Suppressor macrophage treated with lipopolysaccharide for 1 hour (primary cell): Measurements from ENCODE around the gene GPR39.

Experiments
- DNase-seq, 3 donors: peaks; one replicate each; pipeline ENCODE4 v3.0.0-alpha.2; 2020 to 2022

The GPR39 gene

DNA sequence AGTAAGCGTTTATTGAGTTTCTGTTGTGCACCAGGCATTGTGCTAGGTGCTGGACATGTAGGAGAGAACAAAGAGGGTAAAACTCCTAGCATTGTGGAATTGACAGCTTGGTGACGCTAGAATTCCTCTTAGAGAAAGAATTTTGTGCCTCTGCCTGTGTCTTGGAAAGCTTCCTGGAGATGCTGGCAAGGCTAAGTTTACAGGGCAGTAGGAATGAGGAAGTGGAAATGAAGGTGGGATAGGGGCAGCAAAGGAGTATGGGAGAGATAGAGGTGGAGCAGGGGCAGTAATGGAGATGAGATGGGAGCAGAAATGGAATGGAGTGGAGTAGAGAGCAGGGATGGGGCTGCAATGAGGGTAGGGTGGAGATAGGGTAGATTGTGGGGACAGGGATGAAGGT is 29.8 kb downstream of the GPR39 start:
- no peak for DNase-seq

DNA sequence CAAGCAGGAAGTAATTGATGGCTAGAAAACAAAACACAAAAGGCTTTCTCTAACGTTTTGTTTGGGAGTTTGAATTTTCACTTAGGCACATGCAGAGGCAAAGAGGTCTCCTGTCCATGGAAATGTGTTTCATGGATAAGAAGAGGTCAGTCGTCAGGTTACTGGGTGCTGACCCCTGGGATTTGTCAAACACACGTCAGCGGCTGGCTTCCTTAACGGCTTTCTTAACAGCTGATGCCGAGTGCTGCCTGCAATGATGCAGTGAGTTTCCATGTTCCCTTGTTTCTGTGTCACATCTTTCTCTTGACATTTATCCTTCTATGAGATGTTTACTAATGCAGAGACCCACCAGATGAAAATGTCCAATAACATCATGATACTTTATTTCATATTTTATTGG is 31.7 kb downstream of the GPR39 start:
- DNase-seq = peak in 2 of 3 donors; percentile 3 to 8

DNA sequence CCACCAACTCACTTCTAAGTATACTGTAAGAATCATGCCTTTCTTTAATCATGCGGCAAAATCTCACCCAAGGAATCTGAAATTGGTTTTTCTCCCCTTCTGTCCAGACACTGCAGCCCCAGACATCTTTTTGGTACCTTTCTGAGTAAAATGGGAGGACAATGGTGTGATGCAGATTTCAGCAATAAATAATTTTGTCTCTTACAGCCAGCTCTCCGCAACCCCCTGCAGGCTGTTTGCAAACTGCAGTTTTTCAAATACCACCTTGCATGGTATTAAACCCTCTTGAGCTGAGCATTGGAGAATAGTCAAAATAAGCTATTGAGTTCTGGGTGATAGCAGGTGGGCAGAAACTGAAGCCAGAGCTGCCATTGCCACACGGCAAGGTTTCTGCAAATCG is 32.2 kb downstream of the GPR39 start:
- DNase-seq = peak; percentile 36 to 46 (median 39)

DNA sequence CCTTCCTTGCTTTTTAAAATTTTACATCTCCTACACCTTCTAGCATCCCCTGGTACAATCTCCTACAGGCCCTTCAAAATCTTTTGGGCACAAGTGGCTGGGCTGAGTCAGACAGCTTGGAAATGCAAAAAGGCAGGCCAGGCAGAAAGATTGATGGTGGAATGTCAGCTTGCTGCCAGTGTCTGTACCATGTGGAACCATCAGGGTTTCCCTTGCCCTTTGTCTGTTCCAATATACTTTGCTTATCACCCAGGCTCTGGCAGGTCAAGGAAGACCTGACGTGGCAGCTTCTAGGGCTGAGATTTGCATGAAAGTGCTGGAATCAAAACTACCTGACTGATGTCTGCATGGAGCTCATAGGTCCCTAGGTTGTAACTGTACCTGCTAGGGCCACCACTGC is 33.3 kb downstream of the GPR39 start:
- no peak for DNase-seq

DNA sequence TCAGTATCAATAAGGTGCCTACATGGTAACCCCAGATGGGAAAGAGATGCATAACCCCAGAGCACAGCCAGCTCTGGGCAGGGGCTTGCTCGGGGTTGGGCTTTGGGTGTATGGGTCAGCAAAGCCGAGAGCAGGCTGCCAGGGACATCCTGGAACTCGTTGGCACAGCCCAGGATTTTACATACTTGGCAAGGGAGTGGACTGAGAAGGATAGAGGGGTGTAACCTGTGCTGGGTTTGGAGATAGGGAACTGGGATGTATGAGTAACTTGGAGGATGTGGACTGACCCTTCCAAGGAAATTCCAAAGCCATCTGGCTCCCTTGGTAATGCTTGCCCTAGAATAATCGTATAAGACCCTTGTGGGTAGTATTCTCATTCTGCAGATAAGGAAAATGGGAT is 44.2 kb downstream of the GPR39 start:
- no peak for DNase-seq

DNA sequence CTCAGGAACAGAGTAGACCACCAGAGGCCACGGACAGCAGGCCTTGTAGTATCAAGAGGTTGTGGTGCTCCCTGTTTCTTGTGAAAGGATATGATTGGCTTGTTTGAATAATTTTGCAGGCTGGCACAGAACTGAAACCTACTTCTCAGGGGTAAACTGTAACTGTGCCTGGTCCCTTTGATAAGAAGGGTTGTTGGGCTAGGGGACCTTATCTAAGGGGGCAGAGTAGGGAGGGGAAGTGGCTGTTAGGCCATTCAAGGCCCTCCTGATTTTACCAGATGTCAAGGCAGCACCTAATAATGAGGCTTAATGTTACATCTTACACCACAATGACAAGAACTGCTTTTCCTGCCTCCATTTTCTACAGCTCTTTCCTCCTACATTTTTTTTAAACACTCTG is 45.6 kb downstream of the GPR39 start:
- DNase-seq = no peak

DNA sequence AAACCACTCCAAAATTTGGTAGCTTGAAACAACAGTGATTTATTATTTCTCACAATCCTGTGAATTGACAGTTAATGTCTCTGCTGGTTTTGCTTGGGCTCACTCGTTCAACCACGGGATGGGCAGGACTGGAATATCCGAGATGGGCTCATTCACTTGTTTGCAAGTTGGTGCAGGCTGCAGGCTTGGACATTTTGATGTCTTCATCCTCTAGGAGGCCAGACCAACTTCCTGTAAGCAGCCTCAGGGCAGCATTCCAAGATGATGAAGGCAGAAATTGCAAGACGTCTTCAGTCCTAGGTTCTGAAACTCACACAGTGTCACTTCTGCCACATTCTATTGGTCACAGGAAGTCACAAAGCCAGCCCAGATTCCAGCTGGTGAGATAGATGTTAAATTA is 47.1 kb downstream of the GPR39 start:
- DNase-seq = no peak

DNA sequence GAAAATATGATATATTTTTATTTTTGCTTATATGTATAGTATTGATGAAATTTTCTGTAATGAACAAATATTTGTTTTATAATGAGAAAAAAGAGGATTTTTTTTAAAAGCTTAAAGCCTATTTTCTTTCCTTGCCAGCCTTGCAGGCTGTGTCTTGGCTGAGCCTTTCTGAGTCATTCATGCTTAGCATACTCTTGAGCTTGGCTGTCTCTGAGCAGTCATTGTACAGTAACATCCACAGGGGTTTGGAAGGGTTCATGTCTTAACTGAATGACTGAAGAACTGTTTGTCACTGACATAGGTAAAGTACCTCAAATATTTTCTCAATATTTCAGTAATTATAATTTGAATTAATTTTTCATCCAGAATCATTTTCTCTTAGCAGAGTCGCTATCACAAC is 49.3 kb downstream of the GPR39 start:
- no peak for DNase-seq

DNA sequence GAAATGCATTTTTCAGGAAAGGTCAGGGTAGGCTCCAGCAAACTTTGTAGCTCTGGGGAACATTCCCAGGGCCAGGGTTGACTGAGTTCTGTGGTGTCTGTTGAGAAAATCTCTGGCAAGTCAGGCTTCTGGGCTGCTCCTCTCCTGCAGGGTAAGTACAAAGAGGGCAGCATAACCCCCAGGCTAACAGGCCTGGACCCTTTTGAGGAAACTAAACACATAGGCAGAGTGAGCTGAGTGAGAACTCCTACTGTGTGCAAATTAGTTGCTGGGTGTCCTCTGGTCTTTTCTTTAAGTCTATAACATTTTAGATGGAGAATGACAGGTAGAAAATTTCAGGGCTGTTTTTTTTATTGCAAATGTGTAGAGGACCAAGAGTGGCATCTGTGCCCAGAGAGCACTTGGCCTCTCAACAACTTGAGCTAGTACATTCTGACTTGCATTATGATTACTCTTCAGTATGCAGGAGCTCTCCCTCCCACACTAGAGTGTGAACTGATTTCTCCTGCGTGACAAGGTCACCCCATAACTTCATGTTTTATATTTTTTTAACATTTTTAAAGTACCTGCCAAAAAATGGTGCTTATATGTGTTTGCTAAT is 49.9 kb downstream of the GPR39 start:
- DNase-seq = no peak

DNA sequence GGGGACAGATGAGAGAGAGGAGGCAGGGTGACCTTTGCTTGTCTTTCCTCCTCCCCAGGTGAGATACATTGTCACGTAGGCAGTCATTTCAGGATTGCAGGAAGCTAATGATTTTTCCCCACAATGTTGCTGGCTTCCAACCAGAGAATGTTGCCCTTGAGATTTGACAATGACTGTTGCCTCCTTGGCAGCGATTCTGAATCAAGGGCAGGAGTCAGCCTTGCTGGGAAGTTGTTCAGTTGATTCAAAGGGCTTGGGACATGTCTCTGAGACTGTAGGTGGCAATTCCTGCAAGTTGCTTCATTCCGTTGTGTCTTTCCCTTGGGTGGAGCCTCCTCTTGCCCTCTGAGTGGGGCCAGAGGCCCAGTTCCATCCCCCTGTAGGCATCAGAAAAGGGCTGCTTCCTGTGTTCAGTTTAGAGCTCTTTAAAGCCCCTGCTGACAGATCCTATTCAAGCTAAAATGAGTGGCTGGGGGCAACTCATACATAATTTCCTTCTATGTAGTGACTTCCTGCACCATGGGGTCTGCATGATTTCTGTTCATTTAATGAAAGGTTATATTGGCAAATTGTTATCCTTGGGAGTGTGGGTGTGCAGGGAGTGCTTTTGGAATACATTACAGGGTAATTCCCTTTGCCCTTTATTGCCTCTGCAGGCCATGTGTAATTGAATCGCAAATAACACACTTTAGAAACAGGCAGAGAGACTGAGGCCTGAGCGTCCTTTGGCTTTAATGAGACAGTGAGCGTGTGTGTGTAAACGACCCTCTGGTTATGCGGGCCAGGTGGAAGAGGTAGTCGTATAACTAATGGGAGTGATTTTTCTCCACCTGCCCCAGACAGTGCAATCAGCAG is 52.4 kb downstream of the GPR39 start:
- no peak for DNase-seq

DNA sequence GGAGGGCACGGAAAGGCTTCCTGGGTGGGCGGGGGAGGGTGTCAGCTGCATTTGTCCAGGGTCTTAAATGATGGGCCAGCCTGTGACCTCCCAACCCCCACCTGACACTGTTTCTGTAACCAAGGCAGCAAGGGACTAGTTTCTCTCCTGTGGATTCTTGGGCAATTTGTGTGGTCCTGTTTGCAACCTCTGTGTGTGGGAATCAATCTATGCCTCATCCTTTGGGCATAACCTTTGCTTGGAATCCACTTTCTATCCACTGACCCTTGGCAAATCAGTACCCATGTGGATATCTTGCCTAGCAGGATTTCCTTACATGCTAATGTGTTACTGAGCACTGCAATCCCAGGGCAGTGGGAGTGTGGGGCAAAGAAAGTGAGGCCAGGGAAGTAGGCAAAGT is 54.1 kb downstream of the GPR39 start:
- no peak for DNase-seq

DNA sequence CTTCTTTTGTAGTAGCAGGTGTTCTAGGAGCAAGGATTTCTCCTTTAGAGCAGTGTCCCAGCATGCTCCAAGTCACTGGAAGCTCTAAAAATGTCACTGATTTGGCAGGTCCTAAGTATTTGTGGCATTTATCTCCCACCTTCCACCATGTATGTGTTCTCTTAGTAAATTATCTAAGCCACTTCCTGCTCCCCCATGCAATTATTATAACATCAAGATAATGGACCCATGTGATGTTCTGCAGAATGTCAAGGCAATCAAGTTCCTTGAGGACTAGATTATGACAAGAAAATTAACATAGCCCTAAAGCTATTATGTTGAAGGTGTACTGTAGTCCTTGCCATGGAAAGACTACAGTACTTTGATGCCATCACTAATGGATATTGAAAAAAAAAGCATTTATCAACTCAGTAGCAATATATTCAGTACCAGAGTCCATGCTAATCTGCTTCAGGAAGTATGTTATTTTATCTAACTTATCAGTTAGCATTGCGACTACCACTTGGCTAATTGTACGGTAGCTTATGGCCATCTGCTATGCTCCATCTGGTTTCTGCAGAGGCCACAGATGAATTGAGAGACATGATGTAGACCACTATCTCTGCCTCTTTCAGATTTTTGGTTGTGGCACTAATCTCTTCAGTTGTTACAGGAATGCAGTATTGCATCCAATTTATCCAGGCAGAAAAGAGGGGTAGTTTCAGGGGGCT is 56.7 kb downstream of the GPR39 start:
- no peak for DNase-seq

DNA sequence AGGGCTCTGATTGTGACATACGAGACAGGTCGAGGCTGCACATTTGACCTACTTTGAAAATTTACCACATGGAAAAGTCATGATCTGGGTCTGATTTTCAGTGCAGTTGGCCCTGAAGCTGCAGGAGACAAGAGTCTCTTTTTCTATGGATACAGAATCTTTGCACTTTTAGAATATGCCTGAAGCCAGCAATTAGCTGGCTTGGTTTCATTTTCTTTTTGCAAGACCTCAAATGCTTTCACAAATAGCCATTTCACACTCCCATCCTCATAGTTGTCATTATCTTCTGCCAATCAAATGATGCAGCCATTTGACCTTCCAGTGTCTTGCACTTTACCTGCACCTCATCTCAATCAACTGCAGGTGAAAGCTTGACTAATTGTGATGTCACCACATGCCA is 59.0 kb downstream of the GPR39 start:
- no peak for DNase-seq

DNA sequence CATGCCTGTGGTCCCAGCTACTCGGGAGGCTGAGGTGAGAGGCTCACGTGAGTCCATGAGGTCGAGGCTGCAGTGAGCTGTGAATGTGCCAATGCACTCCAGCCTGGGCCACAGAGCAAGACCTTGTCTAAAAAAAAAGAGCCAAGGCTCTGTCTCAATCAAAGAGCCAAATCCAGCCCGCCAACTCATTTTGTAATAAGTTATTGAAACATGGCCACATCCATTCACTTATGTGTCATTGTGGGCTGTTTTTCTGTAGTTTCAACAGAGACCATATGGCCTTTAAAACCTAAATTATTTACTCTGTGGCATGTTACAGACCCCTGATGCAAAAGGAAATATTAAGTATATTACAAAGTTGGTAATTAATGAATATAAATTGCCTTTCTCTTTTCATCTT is 60.8 kb downstream of the GPR39 start:
- DNase-seq = no peak

DNA sequence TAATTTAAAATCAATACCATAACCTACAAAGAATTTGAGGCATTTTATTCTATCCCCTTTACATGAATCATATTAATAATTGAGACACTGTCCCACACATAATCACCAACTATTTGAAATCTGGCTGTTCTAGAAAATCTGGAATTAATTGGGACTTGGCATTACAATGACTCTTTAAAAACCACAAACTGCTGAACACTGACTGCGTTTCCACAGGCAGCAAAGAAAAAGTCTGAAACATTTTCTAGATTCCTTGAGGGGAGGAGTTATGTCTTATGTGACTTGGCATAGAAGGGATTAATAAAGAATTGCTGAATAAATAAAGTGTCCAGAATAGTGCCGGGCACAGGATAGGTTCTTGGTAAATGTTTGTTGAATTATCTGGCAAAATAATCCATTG is 61.4 kb downstream of the GPR39 start:
- DNase-seq = no peak

DNA sequence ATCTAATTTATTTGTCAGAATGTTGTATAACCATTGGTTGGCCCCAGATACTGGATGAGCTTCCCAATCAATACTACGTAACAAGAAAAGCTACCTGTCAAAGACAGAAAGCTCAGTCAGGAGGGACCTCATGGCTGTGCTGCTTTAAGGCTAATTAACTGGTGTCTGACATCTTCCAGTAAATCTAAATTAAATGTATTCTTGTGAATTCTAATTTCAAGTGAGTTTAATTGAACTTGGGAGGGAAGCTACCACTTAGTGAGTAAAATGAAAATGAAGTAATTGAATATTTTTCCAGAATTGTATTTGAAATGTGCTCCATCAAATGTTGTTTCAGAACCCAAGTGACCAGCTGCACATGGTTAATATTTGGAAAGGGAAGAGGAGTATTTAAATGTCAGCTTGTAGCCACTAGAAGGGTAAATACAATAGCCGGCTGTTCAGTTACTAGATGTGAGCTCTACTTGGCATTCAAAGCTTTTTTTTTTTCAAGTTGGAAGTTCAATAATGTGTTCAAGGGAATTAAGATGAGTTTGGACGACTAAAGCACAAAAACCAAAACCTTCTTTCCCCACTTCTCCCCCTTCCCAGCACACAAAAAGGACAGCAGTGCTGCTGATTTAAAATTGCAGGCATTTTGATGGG is 62.0 kb downstream of the GPR39 start:
- DNase-seq = no peak

DNA sequence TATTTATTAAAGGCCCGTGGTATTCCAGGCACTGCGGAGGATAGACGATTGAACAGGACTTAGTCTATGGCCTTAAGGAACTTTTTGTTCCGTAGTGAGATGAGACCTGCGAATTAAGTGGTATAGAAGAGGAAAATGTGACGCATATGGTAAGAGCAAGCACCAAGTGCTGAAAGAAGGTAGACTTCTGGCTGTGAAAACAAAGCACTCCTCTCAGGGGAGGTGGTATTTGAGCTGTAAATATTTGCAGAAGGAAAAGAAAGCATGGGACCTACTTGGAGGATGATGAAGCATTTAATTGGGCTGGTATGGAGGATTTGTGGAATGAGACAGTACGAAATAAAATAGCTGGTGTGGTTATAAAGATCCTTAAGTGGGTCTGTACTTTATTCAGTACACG is 62.5 kb downstream of the GPR39 start:
- no peak for DNase-seq

DNA sequence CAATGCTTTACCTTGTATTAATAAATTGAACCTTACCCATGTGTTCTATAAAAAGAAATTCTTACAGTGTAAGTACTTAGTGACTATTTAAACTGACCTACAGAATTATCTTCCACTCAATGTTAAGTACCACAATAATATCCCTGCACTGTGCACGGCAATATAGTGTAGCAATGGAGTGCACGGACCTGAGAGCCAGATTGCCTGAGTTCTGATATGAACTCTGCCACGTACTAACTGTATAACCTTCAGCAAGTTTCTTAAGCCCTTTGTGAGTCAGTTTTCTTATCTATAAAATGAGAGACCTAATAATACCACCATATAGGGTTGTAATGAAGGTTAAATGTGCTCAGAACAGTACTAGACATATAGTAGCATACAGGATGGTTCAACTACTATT is 66.2 kb downstream of the GPR39 start:
- no peak for DNase-seq

DNA sequence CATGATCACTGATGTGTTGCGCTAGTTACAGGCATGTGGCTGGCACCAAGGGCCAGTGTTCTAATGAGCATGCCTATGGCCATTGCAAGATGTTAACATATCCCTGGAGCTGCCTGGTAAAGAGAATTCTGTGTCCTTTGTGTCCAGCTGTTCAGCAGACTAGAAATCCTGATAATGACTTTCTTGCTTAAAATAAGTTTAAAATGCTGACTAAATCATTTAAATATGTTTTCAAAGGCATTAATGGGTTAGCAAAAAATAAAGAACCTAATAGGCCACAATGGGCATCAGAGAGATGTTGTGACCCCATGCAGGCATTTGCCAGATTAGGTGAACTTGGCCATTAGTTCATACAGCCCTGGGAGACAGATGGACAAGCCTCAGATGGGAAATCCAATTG is 67.5 kb downstream of the GPR39 start:
- no peak for DNase-seq

DNA sequence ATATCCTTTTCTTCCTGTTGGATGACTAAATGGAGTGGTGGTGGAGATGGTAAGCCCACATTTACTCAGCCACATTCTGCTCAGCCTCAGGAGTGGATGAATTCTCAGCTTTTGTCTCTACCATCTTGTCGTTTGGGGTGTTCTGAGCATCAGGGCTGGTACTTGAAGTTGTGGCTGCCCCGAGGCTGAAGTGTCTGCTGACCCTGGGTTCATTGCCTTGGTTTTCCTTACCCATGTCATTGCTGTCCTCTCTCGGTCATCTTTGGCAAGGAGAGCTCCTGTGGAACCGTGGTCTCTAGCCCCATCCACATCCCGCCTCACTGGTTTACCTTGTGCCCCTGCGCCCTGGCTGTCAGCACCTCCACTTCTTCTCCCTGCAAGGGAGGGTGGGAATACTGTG is 71.9 kb downstream of the GPR39 start:
- DNase-seq = no peak

DNA sequence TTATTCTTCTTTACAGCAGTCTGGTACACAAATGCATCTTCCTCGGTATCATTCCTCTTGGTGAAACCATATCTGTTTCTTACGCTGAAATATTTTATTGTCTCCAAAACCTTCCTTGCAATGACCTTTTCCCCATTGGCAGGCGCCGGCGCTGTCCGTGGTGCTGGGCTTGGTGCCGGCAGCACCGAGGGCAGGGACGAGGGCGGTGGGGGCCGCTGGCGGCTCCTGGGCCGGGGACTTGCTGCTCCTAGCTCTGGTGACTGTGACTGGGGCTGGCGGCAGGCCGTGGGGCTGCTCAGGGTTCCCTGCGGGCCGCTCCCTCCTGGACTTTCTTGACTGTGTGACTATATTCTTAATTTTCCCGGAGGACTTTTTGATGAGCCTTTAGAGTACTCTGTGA is 72.5 kb downstream of the GPR39 start:
- DNase-seq = peak in 2 of 3 donors; percentile 1 to 34

DNA sequence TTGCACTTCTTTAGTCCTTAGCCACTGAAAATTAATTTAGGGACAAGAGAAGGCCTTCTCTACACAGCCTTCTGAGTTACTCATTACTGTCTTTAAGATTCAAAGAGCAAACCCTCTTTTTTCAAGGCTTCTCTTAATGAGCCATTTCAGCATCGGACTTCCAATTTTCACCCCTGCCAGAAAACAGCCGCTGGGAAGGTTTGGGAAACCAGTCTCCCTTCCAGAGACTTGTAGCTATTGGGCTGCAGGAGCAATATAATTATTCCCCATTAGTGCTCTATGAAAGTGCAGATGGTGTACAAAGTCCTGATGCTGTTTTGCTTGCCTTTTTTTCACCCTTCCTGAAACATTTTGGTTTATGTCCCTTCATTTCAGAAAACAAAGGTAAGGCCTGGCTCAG is 79.3 kb downstream of the GPR39 start:
- DNase-seq = no peak

DNA sequence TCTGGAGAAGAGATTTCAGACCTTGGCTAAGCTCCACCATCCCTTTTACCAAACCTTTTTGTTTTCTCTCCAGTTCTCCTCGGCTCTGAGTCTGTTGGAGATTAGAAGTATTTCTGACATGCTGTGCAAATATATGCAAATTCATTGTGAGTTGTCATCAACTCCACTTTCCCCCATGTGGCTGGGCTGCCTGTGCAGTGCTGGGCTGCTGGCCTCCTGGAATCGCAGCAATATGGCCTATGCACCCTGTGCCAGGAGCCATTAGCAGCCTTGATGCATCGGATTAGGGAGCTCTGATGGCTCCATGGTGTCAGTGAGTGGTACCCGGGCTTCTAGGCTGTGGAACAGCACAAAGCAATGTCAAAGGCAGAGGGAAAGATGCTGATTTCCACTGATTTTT is 80.0 kb downstream of the GPR39 start:
- DNase-seq = no peak

DNA sequence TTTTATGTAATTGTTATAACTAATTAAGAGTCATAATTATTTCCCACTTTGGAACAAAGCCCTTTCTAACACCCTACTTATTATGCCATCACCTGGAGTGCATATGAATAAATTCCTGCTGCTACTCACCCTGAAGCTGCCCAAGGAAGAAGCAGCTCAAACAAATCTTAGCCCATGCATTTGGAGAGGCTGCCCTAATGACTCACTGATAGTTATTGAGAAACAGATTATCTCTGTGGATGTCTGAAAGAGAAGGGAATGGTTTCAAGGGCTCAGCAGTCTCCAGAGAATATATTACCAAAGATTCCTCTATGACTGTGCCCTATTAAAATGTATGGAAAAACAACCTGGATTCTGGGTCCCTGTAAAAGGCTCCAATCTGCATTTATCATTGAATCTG is 81.0 kb downstream of the GPR39 start:
- no peak for DNase-seq
